ENCODE data around the gene ACVRL1.

ACVRL1 gene

GRCh38 chr12:51949342-51950030 is 42.2 kb downstream of the ACVRL1 start:
- Mint-ChIP-seq H3K27ac (no peak overlapping the region), H3K36me3 (ENCODE audit: low read depth) (peaks cover 4% of the 10 kb centered on the region), H3K4me1 (ENCODE audit: low read depth) (peaks cover 17% of the 10 kb centered on the region), H3K27me3 (ENCODE audit: low read depth) (peaks cover 71% of the 10 kb centered on the region), H3K9me3 (peaks cover 10% of the 10 kb centered on the region), H3K4me3 (peak overlapping the region; percentile 30)

GRCh38 chr12:51950682-51951198 is 43.4 kb downstream of the ACVRL1 start:
- H3K4me3 Mint-ChIP-seq, result peak overlapping the region; percentile 94
- H3K36me3 Mint-ChIP-seq (ENCODE audit: low read depth), result peaks cover 2% of the 10 kb centered on the region
- no peaks in the 10 kb centered on the region for H3K9me3 Mint-ChIP-seq
- peak overlapping the region; percentile 74 for H3K27ac Mint-ChIP-seq
- H3K4me1 Mint-ChIP-seq (ENCODE audit: low read depth), result peaks cover 19% of the 10 kb centered on the region
- peaks cover 74% of the 10 kb centered on the region for H3K27me3 Mint-ChIP-seq (ENCODE audit: low read depth)

- H3K4me3 Mint-ChIP-seq, result peak within 1 kb of the TSS; percentile 94
- H3K36me3 Mint-ChIP-seq (ENCODE audit: low read depth), result peaks cover 2% of the 10 kb centered on the region
- peaks cover 21% of the 10 kb centered on the region for H3K4me1 Mint-ChIP-seq (ENCODE audit: low read depth)
- peak within 1 kb of the TSS; percentile 74 for H3K27ac Mint-ChIP-seq
- no peaks in the 10 kb centered on the region for H3K9me3 Mint-ChIP-seq
- H3K27me3 Mint-ChIP-seq (ENCODE audit: low read depth), result peaks cover 75% of the 10 kb centered on the region
Observed at GRCh38 chr12:51951199-51951842, 44.0 kb downstream of the ACVRL1 start, which contains the start of gene ACVR1B. ACVR1B (plus strand) TSS chr12:51951699; CDS start chr12:51951744, 45 bp downstream.

GRCh38 chr12:51951843-51952722 is 44.8 kb downstream of the ACVRL1 start:
- Mint-ChIP-seq H3K9me3 (no peaks in the 10 kb centered on the region), H3K27ac (no peak overlapping the region), H3K4me1 (ENCODE audit: low read depth) (peaks cover 21% of the 10 kb centered on the region), H3K27me3 (ENCODE audit: low read depth) (peaks cover 70% of the 10 kb centered on the region), H3K36me3 (ENCODE audit: low read depth) (peaks cover 2% of the 10 kb centered on the region), H3K4me3 (peak overlapping the region; percentile 73)

GRCh38 chr12:51953089-51953488 is 45.8 kb downstream of the ACVRL1 start:
- Mint-ChIP-seq H3K27ac (no peak overlapping the region), H3K4me1 (ENCODE audit: low read depth) (peaks cover 21% of the 10 kb centered on the region)

GRCh38 chr12:51953864-51954263 is 46.6 kb downstream of the ACVRL1 start:
- Mint-ChIP-seq H3K9me3 (no peaks in the 10 kb centered on the region), H3K27ac (no peak overlapping the region)

More at GRCh38 chr12:51953089-51953488, 45.8 kb downstream of the ACVRL1 start:
- Mint-ChIP-seq H3K9me3 (no peaks in the 10 kb centered on the region), H3K4me3 (peak overlapping the region; percentile 73), H3K27me3 (ENCODE audit: low read depth) (peaks cover 66% of the 10 kb centered on the region), H3K36me3 (ENCODE audit: low read depth) (no peaks in the 10 kb centered on the region)

GRCh38 chr12:51954561-51955361 is 47.5 kb downstream of the ACVRL1 start:
- Mint-ChIP-seq H3K4me3 (no peak overlapping the region), H3K27me3 (ENCODE audit: low read depth) (peaks cover 58% of the 10 kb centered on the region), H3K9me3 (no peaks in the 10 kb centered on the region), H3K36me3 (ENCODE audit: low read depth) (no peaks in the 10 kb centered on the region), H3K27ac (no peak overlapping the region), H3K4me1 (ENCODE audit: low read depth) (peaks cover 21% of the 10 kb centered on the region)

More at GRCh38 chr12:51953864-51954263, 46.6 kb downstream of the ACVRL1 start:
- Mint-ChIP-seq H3K4me1 (ENCODE audit: low read depth) (peaks cover 21% of the 10 kb centered on the region), H3K36me3 (ENCODE audit: low read depth) (no peaks in the 10 kb centered on the region), H3K27me3 (ENCODE audit: low read depth) (peaks cover 59% of the 10 kb centered on the region), H3K4me3 (no peak overlapping the region)

GRCh38 chr12:51955702-51956101 is 48.4 kb downstream of the ACVRL1 start:
- Mint-ChIP-seq H3K9me3 (no peaks in the 10 kb centered on the region), H3K4me1 (ENCODE audit: low read depth) (peaks cover 19% of the 10 kb centered on the region), H3K36me3 (ENCODE audit: low read depth) (no peaks in the 10 kb centered on the region), H3K27ac (no peak overlapping the region), H3K4me3 (no peak overlapping the region), H3K27me3 (ENCODE audit: low read depth) (peaks cover 50% of the 10 kb centered on the region)

- H3K27ac Mint-ChIP-seq, result no peak overlapping the region
- H3K27me3 Mint-ChIP-seq (ENCODE audit: low read depth), result peaks cover 34% of the 10 kb centered on the region
- H3K36me3 Mint-ChIP-seq (ENCODE audit: low read depth), result peaks cover 3% of the 10 kb centered on the region
- H3K4me1 Mint-ChIP-seq (ENCODE audit: low read depth), result peaks cover 13% of the 10 kb centered on the region
- H3K4me3 Mint-ChIP-seq, result no peak overlapping the region
- H3K9me3 Mint-ChIP-seq, result no peaks in the 10 kb centered on the region
Observed at GRCh38 chr12:51958542-51958941, 51.2 kb downstream of the ACVRL1 start.

GRCh38 chr12:51959211-51959610 is 51.9 kb downstream of the ACVRL1 start:
- Mint-ChIP-seq H3K36me3 (ENCODE audit: low read depth) (peaks cover 6% of the 10 kb centered on the region), H3K9me3 (no peaks in the 10 kb centered on the region), H3K27me3 (ENCODE audit: low read depth) (peaks cover 27% of the 10 kb centered on the region), H3K4me1 (ENCODE audit: low read depth) (peaks cover 12% of the 10 kb centered on the region), H3K4me3 (no peak overlapping the region), H3K27ac (no peak overlapping the region)

GRCh38 chr12:51959921-51960320 is 52.6 kb downstream of the ACVRL1 start:
- Mint-ChIP-seq H3K27ac (no peak overlapping the region), H3K9me3 (no peaks in the 10 kb centered on the region), H3K36me3 (ENCODE audit: low read depth) (peaks cover 6% of the 10 kb centered on the region), H3K27me3 (ENCODE audit: low read depth) (peaks cover 28% of the 10 kb centered on the region), H3K4me3 (no peak overlapping the region), H3K4me1 (ENCODE audit: low read depth) (peaks cover 9% of the 10 kb centered on the region)

- H3K27ac Mint-ChIP-seq, result no peak overlapping the region
- H3K27me3 Mint-ChIP-seq (ENCODE audit: low read depth), result peaks cover 32% of the 10 kb centered on the region
- peaks cover 9% of the 10 kb centered on the region for H3K4me1 Mint-ChIP-seq (ENCODE audit: low read depth)
- H3K4me3 Mint-ChIP-seq, result no peak overlapping the region
- H3K36me3 Mint-ChIP-seq (ENCODE audit: low read depth), result peaks cover 7% of the 10 kb centered on the region
- H3K9me3 Mint-ChIP-seq, result no peaks in the 10 kb centered on the region
Observed at GRCh38 chr12:51960488-51960887, 53.2 kb downstream of the ACVRL1 start.

- no peak overlapping the region for H3K27ac Mint-ChIP-seq
- H3K36me3 Mint-ChIP-seq (ENCODE audit: low read depth), result peaks cover 10% of the 10 kb centered on the region
- no peaks in the 10 kb centered on the region for H3K9me3 Mint-ChIP-seq
- H3K4me3 Mint-ChIP-seq, result no peak overlapping the region
- H3K27me3 Mint-ChIP-seq (ENCODE audit: low read depth), result peaks cover 32% of the 10 kb centered on the region
- peaks cover 6% of the 10 kb centered on the region for H3K4me1 Mint-ChIP-seq (ENCODE audit: low read depth)
Observed at GRCh38 chr12:51960890-51961289, 53.6 kb downstream of the ACVRL1 start.

Data from T-helper 1 cell treated with Interleukin-12 subunit alpha and Interleukin-12 subunit beta and Interleukin-4 antibody, amounts not matched to agents 30 μg/mL and 1 μg/mL, for 36 hours (primary cell).